ENCODE data around the gene SFRP2. TPM values are rescaled to one million over a fixed set of nuclear protein-coding genes. Genes with fewer than 3 reads are reported as not detected.

SFRP2 gene
- total RNA-seq, 1 donor from 2014 or later: not detected

- no peak overlapping the region for H3K27ac Mint-ChIP-seq
- H3K27me3 Mint-ChIP-seq (ENCODE audit: insufficient read depth): peaks cover 50% of the 10 kb centered on the region
- no peak for DNase-seq (ENCODE audit: low spot score)
- peak overlapping the region; percentile 44 for H3K4me3 Mint-ChIP-seq
- H3K36me3 Mint-ChIP-seq (ENCODE audit: low read depth): peaks cover 2% of the 10 kb centered on the region
- H3K9me3 Mint-ChIP-seq: no peaks in the 10 kb centered on the region
- intact Hi-C loops (cut with micrococcal nuclease): no loop called here
- no peaks in the 10 kb centered on the region for H3K4me1 Mint-ChIP-seq (ENCODE audit: low read depth)
Measured at GRCh38 chr4:153758688-153759406, 30.0 kb downstream of the SFRP2 start.

GRCh38 chr4:153758136-153758535 lies 30.7 kb downstream of the SFRP2 start:
- H3K4me3 Mint-ChIP-seq: no peak overlapping the region
- no peak overlapping the region for H3K27ac Mint-ChIP-seq
- intact Hi-C loops (cut with micrococcal nuclease): no loop called here
- H3K27me3 Mint-ChIP-seq (ENCODE audit: insufficient read depth): peaks cover 50% of the 10 kb centered on the region
- H3K9me3 Mint-ChIP-seq: no peaks in the 10 kb centered on the region
- no peak for DNase-seq (ENCODE audit: low spot score)
- H3K4me1 Mint-ChIP-seq (ENCODE audit: low read depth): no peaks in the 10 kb centered on the region
- H3K36me3 Mint-ChIP-seq (ENCODE audit: low read depth): peaks cover 2% of the 10 kb centered on the region

- Mint-ChIP-seq H3K4me3 (no peak overlapping the region), H3K36me3 (ENCODE audit: low read depth) (peaks cover 2% of the 10 kb centered on the region), H3K4me1 (ENCODE audit: low read depth) (no peaks in the 10 kb centered on the region), H3K9me3 (no peaks in the 10 kb centered on the region), H3K27me3 (ENCODE audit: insufficient read depth) (peaks cover 48% of the 10 kb centered on the region), H3K27ac (no peak overlapping the region)
- DNase-seq (ENCODE audit: low spot score): no peak
- intact Hi-C loops (cut with micrococcal nuclease): no loop called here
Measured at GRCh38 chr4:153757407-153757806, 31.5 kb downstream of the SFRP2 start.

- Mint-ChIP-seq H3K27ac (no peak overlapping the region), H3K4me3 (no peak overlapping the region), H3K27me3 (ENCODE audit: insufficient read depth) (peaks cover 44% of the 10 kb centered on the region), H3K36me3 (ENCODE audit: low read depth) (peaks cover 2% of the 10 kb centered on the region), H3K9me3 (no peaks in the 10 kb centered on the region), H3K4me1 (ENCODE audit: low read depth) (no peaks in the 10 kb centered on the region)
- DNase-seq (ENCODE audit: low spot score): no peak
- intact Hi-C loops (cut with micrococcal nuclease): no loop called here
Measured at GRCh38 chr4:153755186-153755585, 33.7 kb downstream of the SFRP2 start.

GRCh38 chr4:153750197-153750817 lies 38.6 kb downstream of the SFRP2 start:
- no peaks in the 10 kb centered on the region for H3K4me1 Mint-ChIP-seq (ENCODE audit: low read depth)
- intact Hi-C loops (cut with micrococcal nuclease): loop anchor here (1.0 to 2.0 kb wide), 7 partner anchors 106 to 667 kb away; no protein-coding TSS in a partner anchor
- no peak overlapping the region for H3K27ac Mint-ChIP-seq

GRCh38 chr4:153748378-153748777 lies 40.5 kb downstream of the SFRP2 start:
- no peak for DNase-seq (ENCODE audit: low spot score)
- Mint-ChIP-seq H3K36me3 (ENCODE audit: low read depth) (no peaks in the 10 kb centered on the region), H3K4me3 (no peak overlapping the region), H3K4me1 (ENCODE audit: low read depth) (no peaks in the 10 kb centered on the region), H3K27ac (no peak overlapping the region), H3K9me3 (no peaks in the 10 kb centered on the region), H3K27me3 (ENCODE audit: insufficient read depth) (peaks cover 27% of the 10 kb centered on the region)
- intact Hi-C loops (cut with micrococcal nuclease): no loop called here

More at GRCh38 chr4:153750197-153750817, 38.6 kb downstream of the SFRP2 start:
- Mint-ChIP-seq H3K9me3 (no peaks in the 10 kb centered on the region), H3K27me3 (ENCODE audit: insufficient read depth) (peaks cover 31% of the 10 kb centered on the region), H3K4me3 (no peak overlapping the region), H3K36me3 (ENCODE audit: low read depth) (no peaks in the 10 kb centered on the region)
- peak; percentile 52 for DNase-seq (ENCODE audit: low spot score)

GRCh38 chr4:153747406-153747955 lies 41.4 kb downstream of the SFRP2 start:
- peaks cover 25% of the 10 kb centered on the region for H3K27me3 Mint-ChIP-seq (ENCODE audit: insufficient read depth)
- intact Hi-C loops (cut with micrococcal nuclease): no loop called here
- H3K27ac Mint-ChIP-seq: no peak overlapping the region
- DNase-seq (ENCODE audit: low spot score): no peak
- H3K9me3 Mint-ChIP-seq: no peaks in the 10 kb centered on the region
- H3K4me3 Mint-ChIP-seq: no peak overlapping the region
- no peaks in the 10 kb centered on the region for H3K4me1 Mint-ChIP-seq (ENCODE audit: low read depth)
- no peaks in the 10 kb centered on the region for H3K36me3 Mint-ChIP-seq (ENCODE audit: low read depth)

- Mint-ChIP-seq H3K4me3 (no peak overlapping the region), H3K36me3 (ENCODE audit: low read depth) (no peaks in the 10 kb centered on the region), H3K27ac (no peak overlapping the region), H3K27me3 (ENCODE audit: insufficient read depth) (peaks cover 15% of the 10 kb centered on the region), H3K4me1 (ENCODE audit: low read depth) (no peaks in the 10 kb centered on the region), H3K9me3 (peaks cover 7% of the 10 kb centered on the region)
- DNase-seq (ENCODE audit: low spot score): no peak
- intact Hi-C loops (cut with micrococcal nuclease): no loop called here
Measured at GRCh38 chr4:153745651-153746050, 43.2 kb downstream of the SFRP2 start.

- H3K4me3 Mint-ChIP-seq: no peak overlapping the region
- H3K27me3 Mint-ChIP-seq (ENCODE audit: insufficient read depth): peaks cover 11% of the 10 kb centered on the region
- peaks cover 10% of the 10 kb centered on the region for H3K9me3 Mint-ChIP-seq
- no peaks in the 10 kb centered on the region for H3K4me1 Mint-ChIP-seq (ENCODE audit: low read depth)
- no peaks in the 10 kb centered on the region for H3K36me3 Mint-ChIP-seq (ENCODE audit: low read depth)
- H3K27ac Mint-ChIP-seq: no peak overlapping the region
- intact Hi-C loops (cut with micrococcal nuclease): no loop called here
- DNase-seq (ENCODE audit: low spot score): no peak
Measured at GRCh38 chr4:153741541-153741940, 47.3 kb downstream of the SFRP2 start.

- no peaks in the 10 kb centered on the region for H3K36me3 Mint-ChIP-seq (ENCODE audit: low read depth)
- H3K27ac Mint-ChIP-seq: no peak overlapping the region
- peaks cover 19% of the 10 kb centered on the region for H3K4me1 Mint-ChIP-seq (ENCODE audit: low read depth)
- H3K27me3 Mint-ChIP-seq (ENCODE audit: insufficient read depth): peaks cover 27% of the 10 kb centered on the region
- DNase-seq (ENCODE audit: low spot score): no peak
- peaks cover 6% of the 10 kb centered on the region for H3K9me3 Mint-ChIP-seq
- H3K4me3 Mint-ChIP-seq: no peak overlapping the region
- intact Hi-C loops (cut with micrococcal nuclease): no loop called here
Measured at GRCh38 chr4:153735906-153736461, 52.9 kb downstream of the SFRP2 start.

- Mint-ChIP-seq H3K9me3 (no peaks in the 10 kb centered on the region), H3K4me1 (ENCODE audit: low read depth) (peaks cover 19% of the 10 kb centered on the region), H3K27ac (no peak overlapping the region), H3K36me3 (ENCODE audit: low read depth) (no peaks in the 10 kb centered on the region), H3K27me3 (ENCODE audit: insufficient read depth) (peaks cover 25% of the 10 kb centered on the region), H3K4me3 (no peak overlapping the region)
- no peak for DNase-seq (ENCODE audit: low spot score)
- intact Hi-C loops (cut with micrococcal nuclease): no loop called here
Measured at GRCh38 chr4:153733751-153734448, 55.0 kb downstream of the SFRP2 start.

GRCh38 chr4:153731239-153731638 lies 57.6 kb downstream of the SFRP2 start:
- DNase-seq (ENCODE audit: low spot score): no peak
- Mint-ChIP-seq H3K27ac (no peak overlapping the region), H3K36me3 (ENCODE audit: low read depth) (no peaks in the 10 kb centered on the region), H3K9me3 (no peaks in the 10 kb centered on the region), H3K27me3 (ENCODE audit: insufficient read depth) (peaks cover 28% of the 10 kb centered on the region), H3K4me3 (no peak overlapping the region), H3K4me1 (ENCODE audit: low read depth) (peaks cover 17% of the 10 kb centered on the region)
- intact Hi-C loops (cut with micrococcal nuclease): no loop called here
